ENCODE measurements around the gene EGR4. TPM values are rescaled to one million over a fixed set of nuclear protein-coding genes. Genes with fewer than 3 reads are reported as not detected.

EGR4 gene
- not detected for polyA plus RNA-seq (2012; ENCODE audit: insufficient read depth, insufficient read length, low read depth)

- Histone ChIP-seq H3K36me3 (no peaks in the 10 kb centered on the region), H3K4me3 (ENCODE audit: low read depth, low read length) (peak within 1 kb of the TSS; percentile 49), H3K4me1 (no peaks in the 10 kb centered on the region), H3K27me3 (peaks cover 46% of the 10 kb centered on the region), H3K9me3 (no peaks in the 10 kb centered on the region)
- TF ChIP-seq, protein P1, sequence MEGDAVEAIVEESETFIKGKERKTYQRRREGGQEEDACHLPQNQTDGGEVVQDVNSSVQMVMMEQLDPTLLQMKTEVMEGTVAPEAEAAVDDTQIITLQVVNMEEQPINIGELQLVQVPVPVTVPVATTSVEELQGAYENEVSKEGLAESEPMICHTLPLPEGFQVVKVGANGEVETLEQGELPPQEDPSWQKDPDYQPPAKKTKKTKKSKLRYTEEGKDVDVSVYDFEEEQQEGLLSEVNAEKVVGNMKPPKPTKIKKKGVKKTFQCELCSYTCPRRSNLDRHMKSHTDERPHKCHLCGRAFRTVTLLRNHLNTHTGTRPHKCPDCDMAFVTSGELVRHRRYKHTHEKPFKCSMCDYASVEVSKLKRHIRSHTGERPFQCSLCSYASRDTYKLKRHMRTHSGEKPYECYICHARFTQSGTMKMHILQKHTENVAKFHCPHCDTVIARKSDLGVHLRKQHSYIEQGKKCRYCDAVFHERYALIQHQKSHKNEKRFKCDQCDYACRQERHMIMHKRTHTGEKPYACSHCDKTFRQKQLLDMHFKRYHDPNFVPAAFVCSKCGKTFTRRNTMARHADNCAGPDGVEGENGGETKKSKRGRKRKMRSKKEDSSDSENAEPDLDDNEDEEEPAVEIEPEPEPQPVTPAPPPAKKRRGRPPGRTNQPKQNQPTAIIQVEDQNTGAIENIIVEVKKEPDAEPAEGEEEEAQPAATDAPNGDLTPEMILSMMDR (IDR thresholded peaks at IDR 0.05; ENCODE audit: low read depth, low read length) = no peak
- peak; percentile 64 for DNase-seq
Measured at GRCh38 chr2:73293534-73294171, at the start of gene EGR4. EGR4 (minus strand) TSS chr2:73293548; CDS start chr2:73293317, 231 bp downstream.

GRCh38 chr2:73341039-73341438 lies 47.7 kb upstream of the EGR4 start:
- no peak overlapping the region for H3K4me3 ChIP-seq (ENCODE audit: low read depth, low read length)
- no peaks in the 10 kb centered on the region for H3K27me3 ChIP-seq
- TF ChIP-seq, protein P1 (IDR thresholded peaks at IDR 0.05; ENCODE audit: low read depth, low read length) = no peak
- no peaks in the 10 kb centered on the region for H3K36me3 ChIP-seq
- H3K4me1 ChIP-seq = no peaks in the 10 kb centered on the region
- no peaks in the 10 kb centered on the region for H3K9me3 ChIP-seq
- DNase-seq = no peak

- no peak for DNase-seq
- Histone ChIP-seq H3K4me1 (no peaks in the 10 kb centered on the region), H3K27me3 (no peaks in the 10 kb centered on the region), H3K36me3 (no peaks in the 10 kb centered on the region), H3K4me3 (ENCODE audit: low read depth, low read length) (no peak overlapping the region), H3K9me3 (no peaks in the 10 kb centered on the region)
- TF ChIP-seq, protein P1 (IDR thresholded peaks at IDR 0.05; ENCODE audit: low read depth, low read length) = no peak
Measured at GRCh38 chr2:73339201-73339600, 45.9 kb upstream of the EGR4 start.

DNA sequence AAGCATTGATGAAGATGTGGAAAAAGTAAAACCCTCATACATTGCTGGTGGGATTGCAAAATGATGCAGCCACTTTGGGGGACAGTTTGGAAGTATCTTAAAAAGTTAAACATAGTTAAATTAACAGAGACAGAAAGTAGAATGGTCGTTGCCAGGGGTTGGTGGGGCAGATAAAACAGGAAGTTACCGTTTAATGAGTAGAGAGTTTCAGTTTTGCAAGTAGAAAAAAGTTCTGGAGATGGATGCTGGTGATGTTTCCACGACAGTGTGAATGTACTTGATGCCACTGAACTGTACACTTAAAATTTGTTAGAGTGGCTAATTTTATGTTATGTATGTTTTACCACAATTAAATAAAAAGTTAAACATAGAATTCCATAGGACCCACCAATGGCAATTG lies 44.5 kb upstream of the EGR4 start:
- TF ChIP-seq, protein P1 (IDR thresholded peaks at IDR 0.05; ENCODE audit: low read depth, low read length) = no peak
- no peak for DNase-seq
- no peaks in the 10 kb centered on the region for H3K27me3 ChIP-seq
- no peak overlapping the region for H3K4me3 ChIP-seq (ENCODE audit: low read depth, low read length)
- no peaks in the 10 kb centered on the region for H3K4me1 ChIP-seq
- no peaks in the 10 kb centered on the region for H3K9me3 ChIP-seq
- H3K36me3 ChIP-seq = no peaks in the 10 kb centered on the region

- TF ChIP-seq, protein P1 (IDR thresholded peaks at IDR 0.05; ENCODE audit: low read depth, low read length) = no peak
- no peak for DNase-seq
- Histone ChIP-seq H3K36me3 (no peaks in the 10 kb centered on the region), H3K27me3 (no peaks in the 10 kb centered on the region), H3K9me3 (no peaks in the 10 kb centered on the region), H3K4me1 (no peaks in the 10 kb centered on the region), H3K4me3 (ENCODE audit: low read depth, low read length) (no peak overlapping the region)
Measured at GRCh38 chr2:73334620-73335019, 41.3 kb upstream of the EGR4 start.

GRCh38 chr2:73334045-73334444 lies 40.7 kb upstream of the EGR4 start:
- Histone ChIP-seq H3K4me1 (no peaks in the 10 kb centered on the region), H3K36me3 (no peaks in the 10 kb centered on the region), H3K4me3 (ENCODE audit: low read depth, low read length) (no peak overlapping the region), H3K9me3 (no peaks in the 10 kb centered on the region), H3K27me3 (no peaks in the 10 kb centered on the region)
- DNase-seq = no peak
- TF ChIP-seq, protein P1 (IDR thresholded peaks at IDR 0.05; ENCODE audit: low read depth, low read length) = no peak

Data from BE2C (cell line).